Stimulated activated CD4-positive, alpha-beta T cell treated with anti-CD3 and anti-CD28 coated beads, Interleukin-2, amount 100 ng/mL, for 4 hours (primary cell): ENCODE data around the gene PHLDA1.

ENCODE experiments used
- DNase-seq: peaks from one replicate; pipeline ENCODE4 v3.0.0-alpha.2; 2020; ENCODE audit warnings: low read depth

The PHLDA1 gene

DNA sequence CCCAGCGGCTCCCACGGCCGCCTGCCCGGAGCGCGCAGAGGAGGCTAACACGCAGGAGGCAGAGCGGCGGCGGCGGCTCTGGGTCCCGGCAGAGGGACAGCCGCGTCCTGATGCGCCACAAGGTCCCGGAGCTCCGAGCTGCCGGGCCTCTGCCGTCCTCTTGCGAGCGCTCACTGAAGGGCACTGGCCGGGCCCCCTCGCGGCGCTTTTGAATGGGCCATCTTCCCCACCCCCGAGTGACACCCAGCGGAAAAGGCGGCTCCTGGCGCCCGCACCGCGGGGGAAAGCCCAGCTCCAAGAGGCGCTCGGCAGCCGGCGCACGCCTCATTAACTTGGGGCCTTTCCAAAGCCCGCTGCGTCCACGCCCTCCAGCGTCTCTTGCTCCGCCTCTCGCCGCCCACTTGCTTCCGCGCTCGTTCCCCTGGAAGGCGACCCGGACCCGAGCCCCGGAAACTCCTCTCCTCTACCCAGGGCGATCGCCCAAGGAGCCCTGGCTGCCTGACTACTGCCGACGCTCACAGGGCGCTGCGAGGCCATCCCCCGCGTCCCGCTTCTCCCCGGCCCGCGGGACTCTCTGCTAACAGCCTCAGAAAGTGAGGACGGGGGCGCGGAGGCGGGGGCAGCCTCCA lies at the start of gene PHLDA1:
Gene PHLDA1 (minus strand): TSS at position 363 of the 629 bp plus-strand sequence.
- DNase-seq: peak; percentile 93

DNA sequence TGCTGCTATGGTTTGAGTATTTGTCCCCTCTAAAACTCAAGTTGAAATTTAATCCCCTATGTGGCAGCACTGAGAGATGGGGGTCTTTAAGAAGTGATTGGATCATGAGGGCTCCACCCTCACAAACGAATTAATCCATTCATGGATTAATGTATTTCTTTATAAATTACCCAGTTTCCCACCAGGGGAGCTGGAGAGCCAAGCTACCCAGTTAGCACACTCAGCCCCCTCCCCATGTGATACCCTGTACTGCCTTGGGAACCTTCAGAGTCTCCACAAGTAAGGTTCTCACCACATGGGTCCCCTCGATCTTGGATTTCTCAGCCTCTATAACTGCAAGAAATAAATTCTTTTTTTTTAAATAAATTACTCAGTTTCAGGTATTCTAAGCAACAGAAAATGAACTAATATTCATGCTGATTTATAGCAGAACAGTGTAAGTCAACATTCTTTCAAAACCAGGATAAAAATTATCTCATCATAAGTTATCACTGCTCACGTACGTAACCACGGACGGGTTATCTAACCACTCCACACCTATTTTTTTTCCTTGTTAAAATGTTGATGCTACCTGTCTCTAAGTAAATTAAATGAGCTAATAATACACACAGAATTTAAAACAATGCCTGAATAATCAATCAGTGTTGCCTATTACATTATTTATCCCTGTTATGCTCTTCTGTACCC lies 49.3 kb upstream of the PHLDA1 start:
- no peak for DNase-seq

DNA sequence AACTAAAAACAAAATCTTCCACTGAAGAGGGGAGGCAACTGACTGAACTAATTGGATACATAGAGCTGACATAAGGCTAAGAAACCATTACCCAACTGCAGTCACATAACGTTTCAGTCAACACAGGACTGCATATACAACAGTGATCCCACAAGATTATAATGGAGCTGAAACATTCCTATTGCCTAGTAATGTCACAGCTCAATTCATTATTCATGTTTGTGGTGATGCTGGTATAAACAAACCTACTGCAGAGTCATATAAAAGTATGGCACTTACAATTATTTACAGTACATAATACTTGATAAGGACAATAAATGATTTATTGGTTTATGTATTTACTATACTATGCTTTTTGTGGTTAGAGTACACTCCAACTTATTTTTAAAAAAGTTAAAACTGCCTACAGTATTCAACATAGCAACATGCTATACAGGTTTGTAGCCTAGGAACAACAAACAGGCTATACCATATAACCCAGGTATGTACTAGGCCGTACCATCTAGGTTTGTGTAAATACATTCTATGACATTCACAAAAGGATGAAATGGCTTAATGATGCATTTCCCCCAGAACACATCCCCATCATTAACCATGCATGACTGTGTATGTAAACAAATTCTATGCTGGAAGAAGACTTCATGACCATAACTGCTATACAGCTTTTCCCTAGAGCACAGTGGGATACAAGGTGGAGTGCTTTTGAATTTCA lies 48.6 kb upstream of the PHLDA1 start:
- DNase-seq: no peak

- no peak for DNase-seq
Observed at GRCh38 chr12:76078748-76079147, 47.2 kb upstream of the PHLDA1 start.

DNA sequence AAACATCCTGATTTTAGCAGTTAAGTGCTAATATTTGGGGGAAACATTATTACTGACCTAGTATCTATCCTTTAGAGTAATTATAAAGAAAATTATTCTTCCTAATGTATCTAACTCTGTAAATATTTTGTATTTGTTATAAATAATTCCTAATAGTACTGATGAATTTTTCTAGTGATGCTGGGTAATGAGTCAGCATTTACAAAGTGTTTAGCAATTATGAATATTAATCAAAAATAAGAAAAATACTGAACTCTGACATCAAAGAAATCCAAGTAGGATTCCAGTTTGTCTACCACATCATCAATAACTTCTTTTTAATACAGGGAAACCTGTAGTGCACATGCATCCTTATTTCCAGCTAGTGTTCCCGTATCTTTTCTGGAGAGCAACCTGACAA lies 43.9 kb upstream of the PHLDA1 start:
- no peak for DNase-seq

- DNase-seq: no peak
Observed at GRCh38 chr12:76074701-76075336, 43.2 kb upstream of the PHLDA1 start.

DNA sequence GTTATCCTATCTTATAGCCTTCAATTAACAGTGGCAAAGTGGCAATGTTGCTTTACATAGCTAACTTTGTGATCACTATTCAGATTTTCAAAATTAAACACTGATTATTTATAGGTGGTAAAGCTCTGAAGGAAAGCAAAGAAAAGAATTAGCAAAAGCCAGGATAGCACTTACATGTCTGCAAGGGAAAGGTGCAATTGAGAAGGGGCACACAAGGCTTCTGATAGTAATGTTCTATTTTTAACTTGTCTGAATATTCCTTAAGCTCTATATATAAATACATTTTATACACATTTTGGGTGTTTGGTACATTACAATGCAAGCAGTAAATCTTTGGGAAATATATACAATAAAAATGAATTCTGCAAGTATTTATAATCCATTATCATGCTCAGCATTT lies 42.0 kb upstream of the PHLDA1 start:
- DNase-seq: no peak

DNA sequence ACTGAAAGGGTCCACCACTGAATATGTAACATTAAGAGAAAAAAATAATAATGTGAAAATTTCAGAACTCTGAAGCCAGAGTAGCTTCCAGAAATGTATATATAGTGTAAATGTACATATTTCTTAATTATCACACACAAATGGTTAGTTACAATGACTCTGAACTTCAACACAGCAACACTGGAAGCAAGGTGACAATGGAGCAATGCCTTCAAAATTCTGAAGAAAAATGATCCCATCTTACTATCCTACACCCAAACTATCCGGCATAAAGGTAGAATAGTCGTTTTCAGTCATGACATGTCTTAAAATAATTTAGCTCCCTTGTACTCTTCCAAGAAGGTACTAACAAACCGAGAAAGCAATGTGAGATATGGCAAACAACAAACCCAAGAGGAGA lies 41.0 kb upstream of the PHLDA1 start:
- DNase-seq: no peak

DNA sequence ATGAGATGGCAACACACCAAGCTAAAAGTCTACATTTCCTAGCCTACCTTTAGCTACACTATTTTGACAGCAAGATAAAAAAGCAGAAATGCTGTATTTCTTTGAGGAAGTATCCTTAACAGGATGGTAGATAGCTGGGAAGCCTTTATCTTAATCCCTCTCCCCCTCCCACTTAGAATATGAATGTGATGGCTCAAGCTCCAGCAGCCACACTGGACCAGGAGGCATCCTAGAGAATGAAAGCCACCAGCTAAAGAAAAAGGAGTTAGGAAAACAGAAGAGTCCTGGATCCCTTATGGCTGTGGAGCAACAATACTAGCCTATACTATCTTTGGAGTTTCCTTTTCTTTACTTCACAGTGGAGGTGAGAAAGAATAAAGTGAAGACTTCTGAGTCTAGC lies 37.8 kb upstream of the PHLDA1 start:
- no peak for DNase-seq

GRCh38 chr12:76065917-76066316 lies 34.3 kb upstream of the PHLDA1 start:
- DNase-seq: no peak

DNA sequence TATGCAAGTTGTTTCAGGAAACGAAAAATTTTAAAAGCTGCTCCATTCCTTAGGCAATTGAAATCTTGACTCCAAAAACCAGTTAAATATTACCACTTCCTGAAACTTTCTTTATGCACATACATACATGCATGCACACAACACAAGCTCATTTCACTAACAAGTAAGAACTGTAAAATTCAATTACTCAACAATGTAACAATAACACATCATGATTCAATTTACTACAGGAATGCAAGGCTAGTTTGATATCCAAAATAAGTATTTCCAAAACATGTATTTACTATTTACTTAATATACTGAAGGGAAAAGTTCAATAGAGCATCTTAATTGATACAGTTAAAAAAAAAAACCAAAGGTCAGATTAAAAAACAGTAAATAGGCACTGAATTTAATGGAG lies 33.3 kb upstream of the PHLDA1 start:
- no peak for DNase-seq

DNA sequence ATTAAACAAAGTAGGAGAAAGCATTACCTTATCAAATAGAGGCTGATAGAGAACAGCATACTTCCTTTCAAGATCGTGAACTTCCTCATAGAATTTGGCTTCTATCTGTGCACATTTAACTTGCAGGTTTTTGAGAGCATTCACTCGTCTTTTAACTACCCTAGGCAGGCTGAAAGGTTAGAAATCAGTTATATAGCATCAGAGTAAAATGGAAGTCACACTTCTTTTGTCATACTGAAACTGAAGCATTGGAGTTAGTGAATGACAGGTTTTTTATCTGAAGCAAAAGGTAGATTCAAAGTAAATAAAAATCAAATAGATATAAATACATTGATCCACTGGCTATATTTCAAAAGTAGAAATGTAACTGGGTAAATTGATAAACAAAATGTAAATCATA lies 28.5 kb upstream of the PHLDA1 start:
- DNase-seq: no peak

- DNase-seq: no peak
Observed at GRCh38 chr12:76057326-76057725, 25.8 kb upstream of the PHLDA1 start.

DNA sequence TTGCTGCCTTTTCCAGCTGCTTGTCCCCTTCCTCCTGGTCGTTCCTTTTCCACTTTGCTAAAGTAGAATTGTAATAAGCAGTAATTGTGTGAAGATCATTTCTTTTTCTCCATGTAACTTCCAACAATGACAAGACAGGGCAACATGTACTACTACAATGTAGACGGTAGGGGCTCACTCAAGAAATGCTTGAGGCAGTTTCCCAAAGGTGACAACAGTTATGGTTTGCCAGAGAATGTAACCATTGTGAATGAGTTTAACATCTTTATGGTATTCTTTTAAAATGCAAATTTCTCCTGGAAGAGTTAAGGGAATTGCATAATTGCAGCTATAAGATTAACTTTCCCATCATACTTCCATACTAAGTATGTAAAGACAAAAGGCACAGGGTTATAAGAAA lies 23.8 kb upstream of the PHLDA1 start:
- no peak for DNase-seq

- DNase-seq: no peak
Observed at GRCh38 chr12:76049575-76050251, 18.1 kb upstream of the PHLDA1 start.

DNA sequence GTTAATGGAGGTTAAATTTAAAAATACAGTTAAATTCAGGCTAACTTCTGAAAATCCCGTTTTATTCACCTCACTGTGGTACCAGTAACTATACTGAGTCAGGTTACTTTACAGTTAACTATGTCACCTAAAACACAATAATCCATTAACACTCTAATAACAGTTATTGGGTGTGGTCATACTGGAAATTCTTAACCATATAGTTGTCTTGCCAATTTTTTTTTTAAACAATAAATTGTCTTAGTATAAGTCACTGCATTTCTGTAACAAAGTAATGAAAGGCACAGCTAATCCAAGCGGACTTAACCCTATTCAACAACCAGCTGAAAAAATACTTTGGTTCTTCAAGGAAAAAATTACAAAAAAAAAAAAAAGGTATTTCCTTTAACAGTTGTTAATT lies 16.2 kb upstream of the PHLDA1 start:
- DNase-seq: no peak

GRCh38 chr12:76047060-76047459 lies 15.5 kb upstream of the PHLDA1 start:
- no peak for DNase-seq

DNA sequence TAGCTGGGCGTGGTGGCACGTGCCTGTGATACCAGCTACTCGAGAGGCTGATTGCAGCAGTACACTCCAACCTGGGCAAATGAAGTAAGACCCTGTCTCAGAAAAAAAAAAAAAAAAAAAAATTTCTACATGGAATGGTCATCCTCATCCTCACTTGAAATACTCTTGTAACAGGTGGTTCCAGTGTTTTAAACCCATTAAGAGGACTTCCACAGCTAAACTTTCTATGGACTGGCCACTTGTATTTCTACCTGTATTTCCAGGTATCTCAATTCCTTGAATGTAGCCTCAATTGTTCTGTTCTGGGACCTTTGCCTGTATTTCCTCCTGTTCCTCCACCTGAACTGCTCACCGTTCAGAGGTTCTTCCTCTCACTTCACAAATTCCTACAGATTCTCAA lies 11.8 kb upstream of the PHLDA1 start:
- no peak for DNase-seq

DNA sequence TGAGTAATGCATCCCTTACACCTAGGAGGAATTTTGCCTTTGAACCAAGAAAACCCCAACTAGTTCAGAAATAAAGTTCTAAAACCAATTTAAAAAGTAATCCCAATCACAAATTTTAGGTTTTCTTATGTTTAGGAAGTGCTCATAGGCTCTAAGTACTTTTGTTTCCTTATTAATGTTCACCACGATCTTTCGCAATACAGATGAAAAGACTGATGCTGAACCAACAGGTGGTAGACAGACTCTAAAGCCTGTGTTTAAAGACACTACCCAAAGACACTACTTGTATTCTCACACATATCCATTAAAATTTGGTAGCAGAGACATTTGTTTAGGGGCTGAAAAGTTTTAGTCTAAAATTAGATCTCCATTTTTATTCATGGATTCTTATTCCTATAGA lies 10.6 kb upstream of the PHLDA1 start:
- DNase-seq: no peak

- DNase-seq: no peak
Observed at GRCh38 chr12:76041406-76041805, 9.8 kb upstream of the PHLDA1 start.

GRCh38 chr12:76040461-76040860 lies 8.9 kb upstream of the PHLDA1 start:
- no peak for DNase-seq

- no peak for DNase-seq
Observed at GRCh38 chr12:76038176-76038575, 6.6 kb upstream of the PHLDA1 start.
